WTC11 (cell line): ENCODE measurements around the gene CCT3.
"Not testable (repeated sequence)": the region's sequence is repeated elsewhere in the genome, so short reads cannot be mapped to it uniquely, and the experiment has no call there.

Source experiments
- CREB1 ChIP-seq: sonication (generic); formaldehyde crosslinking; IDR thresholded peaks from 2 replicates; pipeline ENCODE4 v1.8.0; 2023; ENCODE audit warnings: mild to moderate bottlenecking, missing genetic modification reagents
- FOXK1 ChIP-seq: sonication (generic); formaldehyde crosslinking; IDR thresholded peaks from 2 replicates; pipeline ENCODE4 v1.8.0; 2022; ENCODE audit warnings: mild to moderate bottlenecking, moderate library complexity, missing genetic modification reagents
- IRF2 ChIP-seq: sonication (generic); formaldehyde crosslinking; IDR thresholded peaks from 2 replicates; pipeline ENCODE4 v1.8.0; 2022; ENCODE audit warnings: low read depth, missing genetic modification reagents, borderline replicate concordance
- JUN ChIP-seq: sonication (generic); formaldehyde crosslinking; IDR thresholded peaks from 2 replicates; pipeline ENCODE4 v1.8.0; 2023; ENCODE audit warnings: mild to moderate bottlenecking, missing genetic modification reagents
- NR2C2 ChIP-seq: sonication (generic); formaldehyde crosslinking; IDR thresholded peaks from 2 replicates; pipeline ENCODE4 v1.8.0; 2022; ENCODE audit warnings: mild to moderate bottlenecking, missing genetic modification reagents
- ZBTB21 ChIP-seq: sonication (generic); formaldehyde crosslinking; IDR thresholded peaks from 2 replicates; pipeline ENCODE4 v1.8.1; 2023; ENCODE audit warnings: mild to moderate bottlenecking, missing genetic modification reagents, borderline replicate concordance
- TF ChIP-seq, protein P1 (sequence below): fragments of 200-600 bp; IDR thresholded peaks from 2 replicates; pipeline ENCODE4 v1.8.0; 2022; ENCODE audit warnings: antibody characterized with exemption
- TF ChIP-seq, protein P2 (sequence below): fragments of 250-450 bp; sonication (Bioruptor Pico); IDR thresholded peaks from 2 replicates; pipeline ENCODE4 v1.9.0; 2021; ENCODE audit warnings: moderate library complexity, mild to moderate bottlenecking, inconsistent platforms, borderline replicate concordance
- TF ChIP-seq, protein P3 (sequence below): sonication (generic); formaldehyde crosslinking; IDR thresholded peaks from 2 replicates; pipeline ENCODE4 v1.8.1; 2023; ENCODE audit warnings: mild to moderate bottlenecking, missing genetic modification reagents, moderate library complexity
- TF ChIP-seq, protein P4 (sequence below): fragments of 250-450 bp; sonication (Bioruptor Pico); IDR thresholded peaks from 2 replicates; pipeline ENCODE4 v1.9.0; 2021; ENCODE audit warnings: mild to moderate bottlenecking

DNA sequence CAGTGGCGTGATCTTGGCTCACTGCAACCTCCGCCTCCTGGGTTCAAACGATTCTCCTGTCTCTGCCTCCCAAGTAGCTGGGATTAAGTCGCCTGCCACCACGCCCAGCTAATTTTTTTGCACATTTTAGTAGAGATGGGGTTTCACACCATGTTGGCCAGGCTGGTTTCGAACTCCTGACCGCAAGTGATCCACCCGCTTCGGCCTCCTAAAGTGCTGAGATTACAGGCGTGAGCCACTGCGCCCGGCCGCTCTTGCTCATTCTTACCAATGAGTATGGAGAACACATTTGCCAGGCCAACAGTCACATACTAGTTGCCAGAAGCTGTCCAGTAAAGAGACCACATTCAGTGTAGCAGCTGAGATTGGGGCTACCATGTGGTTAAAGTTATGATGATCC is 14.4 kb upstream of the CCT3 start:
- TF ChIP-seq, protein P1, sequence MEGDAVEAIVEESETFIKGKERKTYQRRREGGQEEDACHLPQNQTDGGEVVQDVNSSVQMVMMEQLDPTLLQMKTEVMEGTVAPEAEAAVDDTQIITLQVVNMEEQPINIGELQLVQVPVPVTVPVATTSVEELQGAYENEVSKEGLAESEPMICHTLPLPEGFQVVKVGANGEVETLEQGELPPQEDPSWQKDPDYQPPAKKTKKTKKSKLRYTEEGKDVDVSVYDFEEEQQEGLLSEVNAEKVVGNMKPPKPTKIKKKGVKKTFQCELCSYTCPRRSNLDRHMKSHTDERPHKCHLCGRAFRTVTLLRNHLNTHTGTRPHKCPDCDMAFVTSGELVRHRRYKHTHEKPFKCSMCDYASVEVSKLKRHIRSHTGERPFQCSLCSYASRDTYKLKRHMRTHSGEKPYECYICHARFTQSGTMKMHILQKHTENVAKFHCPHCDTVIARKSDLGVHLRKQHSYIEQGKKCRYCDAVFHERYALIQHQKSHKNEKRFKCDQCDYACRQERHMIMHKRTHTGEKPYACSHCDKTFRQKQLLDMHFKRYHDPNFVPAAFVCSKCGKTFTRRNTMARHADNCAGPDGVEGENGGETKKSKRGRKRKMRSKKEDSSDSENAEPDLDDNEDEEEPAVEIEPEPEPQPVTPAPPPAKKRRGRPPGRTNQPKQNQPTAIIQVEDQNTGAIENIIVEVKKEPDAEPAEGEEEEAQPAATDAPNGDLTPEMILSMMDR: not testable (repeated sequence)
- TF ChIP-seq, protein P2, sequence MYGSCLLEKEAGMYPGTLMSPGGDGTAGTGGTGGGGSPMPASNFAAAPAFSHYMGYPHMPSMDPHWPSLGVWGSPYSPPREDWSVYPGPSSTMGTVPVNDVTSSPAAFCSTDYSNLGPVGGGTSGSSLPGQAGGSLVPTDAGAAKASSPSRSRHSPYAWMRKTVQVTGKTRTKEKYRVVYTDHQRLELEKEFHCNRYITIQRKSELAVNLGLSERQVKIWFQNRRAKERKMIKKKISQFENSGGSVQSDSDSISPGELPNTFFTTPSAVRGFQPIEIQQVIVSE (CRISPR knock-in tag): not testable (repeated sequence)
- TF ChIP-seq JUN (CRISPR knock-in tag); ZBTB21 (CRISPR knock-in tag); NR2C2; FOXK1 (CRISPR knock-in tag); CREB1; IRF2 (CRISPR knock-in tag): not testable (repeated sequence)
- TF ChIP-seq, protein P3, sequence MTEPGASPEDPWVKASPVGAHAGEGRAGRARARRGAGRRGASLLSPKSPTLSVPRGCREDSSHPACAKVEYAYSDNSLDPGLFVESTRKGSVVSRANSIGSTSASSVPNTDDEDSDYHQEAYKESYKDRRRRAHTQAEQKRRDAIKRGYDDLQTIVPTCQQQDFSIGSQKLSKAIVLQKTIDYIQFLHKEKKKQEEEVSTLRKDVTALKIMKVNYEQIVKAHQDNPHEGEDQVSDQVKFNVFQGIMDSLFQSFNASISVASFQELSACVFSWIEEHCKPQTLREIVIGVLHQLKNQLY (CRISPR knock-in tag): not testable (repeated sequence)
- TF ChIP-seq, protein P4, sequence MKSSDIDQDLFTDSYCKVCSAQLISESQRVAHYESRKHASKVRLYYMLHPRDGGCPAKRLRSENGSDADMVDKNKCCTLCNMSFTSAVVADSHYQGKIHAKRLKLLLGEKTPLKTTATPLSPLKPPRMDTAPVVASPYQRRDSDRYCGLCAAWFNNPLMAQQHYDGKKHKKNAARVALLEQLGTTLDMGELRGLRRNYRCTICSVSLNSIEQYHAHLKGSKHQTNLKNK (CRISPR knock-in tag): not testable (repeated sequence)
